ENCODE results near the gene UQCC3.
"Not testable (repeated sequence)": the region's sequence is repeated elsewhere in the genome, so short reads cannot be mapped to it uniquely, and the experiment has no call there.

The UQCC3 gene

GRCh38 chr11:62671608-62672389, at the start of gene UQCC3, which contains the start of gene LBHD1:
Gene UQCC3 (plus strand): TSS chr11:62671673. CDS start chr11:62671746, 73 bp downstream.
Gene LBHD1 (minus strand): TSS chr11:62672267. CDS start chr11:62670031, 2,236 bp downstream.
- peak; percentile 72 for DNase-seq

- DNase-seq = no peak
Measured at GRCh38 chr11:62622476-62623089, 48.9 kb upstream of the UQCC3 start.

DNA sequence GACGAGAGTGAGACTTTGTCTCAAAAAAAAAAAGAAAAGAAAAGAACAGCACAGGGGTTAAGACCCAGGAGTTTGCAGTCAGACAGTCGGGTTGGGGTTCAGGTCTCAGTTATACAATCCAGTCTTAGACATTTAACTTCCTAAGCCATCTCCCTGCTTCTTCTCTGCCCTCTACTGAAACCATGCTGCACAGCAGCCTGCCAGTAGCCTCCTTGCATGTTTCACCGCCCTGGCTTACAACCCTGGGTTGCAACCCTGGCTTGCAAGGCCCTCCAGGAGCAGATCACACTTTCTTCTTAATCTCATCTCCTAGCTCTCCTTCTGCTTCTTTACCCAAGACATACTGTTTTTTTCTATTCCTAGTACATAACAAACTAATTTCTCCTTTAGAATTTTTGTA, 43.8 kb upstream of the UQCC3 start:
- DNase-seq = no peak

DNA sequence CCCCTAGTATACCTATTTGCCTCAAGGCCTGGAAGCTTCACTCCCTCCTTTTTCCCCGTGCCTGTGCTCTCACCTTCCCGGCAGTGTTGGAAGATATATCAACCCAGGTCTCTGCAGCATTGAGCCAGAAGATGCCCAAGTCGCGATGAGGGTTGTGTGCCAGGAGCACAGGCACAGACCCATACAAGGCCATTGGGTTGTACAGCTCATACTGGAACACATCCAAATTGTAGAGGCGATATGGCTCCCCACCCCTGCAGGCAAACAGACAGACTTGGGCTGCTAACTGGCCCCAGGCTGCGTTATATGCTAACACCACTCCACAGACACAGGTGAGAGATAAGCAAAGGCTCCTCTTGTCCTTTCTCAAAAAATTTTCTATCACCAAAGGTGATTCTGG, 39.0 kb upstream of the UQCC3 start:
- no peak for DNase-seq

- DNase-seq = no peak
Measured at GRCh38 chr11:62644220-62644619, 27.3 kb upstream of the UQCC3 start.

- DNase-seq = no peak
Measured at GRCh38 chr11:62645671-62645945, 25.9 kb upstream of the UQCC3 start.

DNA sequence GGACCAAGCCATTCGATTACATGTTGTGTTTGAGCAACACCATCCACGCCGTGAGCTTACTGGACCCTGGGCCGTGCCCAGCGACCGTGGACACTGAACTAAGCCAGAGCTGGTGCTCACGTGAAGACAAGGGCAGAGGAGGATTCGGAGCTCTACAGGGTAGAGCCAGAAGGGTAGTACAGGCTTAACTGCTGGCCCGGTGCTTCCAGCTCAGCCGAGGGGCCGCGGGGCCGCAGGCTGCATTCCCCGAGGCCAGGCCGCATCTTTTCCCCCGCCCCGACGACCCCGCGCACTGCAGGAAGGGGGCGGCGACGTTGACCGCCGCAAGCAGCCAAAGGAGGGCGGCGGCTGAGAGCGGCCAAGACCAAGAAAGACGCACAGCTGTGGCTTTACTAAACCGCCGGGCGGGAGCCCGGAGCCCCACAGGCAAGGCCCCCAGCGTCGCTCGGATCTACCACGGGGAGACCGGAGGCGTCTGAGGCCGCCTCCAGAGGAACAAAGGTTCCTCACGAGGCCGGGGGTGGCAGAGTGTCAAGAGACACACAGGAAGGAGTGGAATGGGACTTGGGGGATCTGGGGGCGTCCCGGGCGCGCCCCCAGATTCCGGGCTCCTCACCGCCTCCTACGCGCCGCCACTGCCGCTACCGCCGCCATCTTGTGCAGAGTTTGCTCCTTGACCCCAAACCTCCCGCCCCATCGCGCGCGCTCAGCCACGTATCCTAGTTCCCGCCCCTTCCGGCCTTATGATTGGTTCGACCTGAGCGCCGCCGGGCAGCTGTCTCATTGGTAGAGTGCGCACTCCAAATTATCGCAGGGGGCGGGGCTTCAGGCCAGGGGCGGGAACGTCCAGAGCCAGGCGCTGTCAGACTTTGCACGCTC, 25.3 kb upstream of the UQCC3 start, which contains the start of gene GANAB:
Gene GANAB, minus strand, starts transcription at position 668 of the 879 bp plus-strand sequence. Its CDS starts 14 bp downstream, at position 654.
- peak; percentile 99 for DNase-seq

GRCh38 chr11:62646825-62647608, 24.5 kb upstream of the UQCC3 start:
- no peak for DNase-seq

DNA sequence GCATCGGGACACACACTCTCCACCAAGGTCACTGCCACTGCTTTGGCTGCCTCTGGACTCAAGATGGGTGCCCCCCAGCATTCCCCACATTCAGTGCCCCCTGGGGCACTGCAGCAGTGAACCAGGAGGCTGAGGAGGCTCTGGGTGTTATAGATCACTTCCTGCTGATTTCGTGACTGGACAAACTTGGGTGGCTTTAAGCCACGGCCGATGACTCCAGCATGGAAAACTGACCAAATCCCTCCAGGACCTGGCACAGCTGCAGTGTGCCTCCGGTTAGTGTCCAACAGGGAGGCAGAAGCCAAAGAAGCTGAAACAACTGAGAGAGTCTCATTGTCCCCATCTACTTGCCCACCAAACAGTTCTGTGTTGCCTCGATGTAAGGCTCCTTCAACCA, 23.9 kb upstream of the UQCC3 start:
- DNase-seq = no peak

- DNase-seq = no peak
Measured at GRCh38 chr11:62648185-62648966, 23.1 kb upstream of the UQCC3 start.

- DNase-seq = no peak
Measured at GRCh38 chr11:62648967-62649364, 22.5 kb upstream of the UQCC3 start.

- no peak for DNase-seq
Measured at GRCh38 chr11:62649486-62649885, 22.0 kb upstream of the UQCC3 start.

DNA sequence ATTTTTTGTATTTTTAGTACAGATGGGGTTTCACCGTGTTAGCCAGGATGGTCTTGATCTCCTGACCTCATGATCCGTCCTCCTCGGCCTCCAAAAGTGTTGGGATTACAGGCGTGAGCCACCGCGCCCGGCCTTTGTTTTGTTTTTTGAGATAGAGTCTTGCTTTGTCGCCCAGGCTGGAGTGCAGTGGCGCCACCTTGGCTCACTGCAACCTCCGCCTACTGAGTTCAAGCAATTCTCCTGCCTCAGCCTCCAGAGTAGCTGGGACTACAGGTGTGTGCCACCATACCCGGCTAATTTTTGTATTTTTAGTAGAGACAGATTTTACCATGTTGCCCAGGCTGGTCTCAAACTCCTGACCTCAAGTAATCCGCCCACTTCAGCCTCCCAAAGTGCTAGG, 21.2 kb upstream of the UQCC3 start:
- not testable (repeated sequence) for DNase-seq

DNA sequence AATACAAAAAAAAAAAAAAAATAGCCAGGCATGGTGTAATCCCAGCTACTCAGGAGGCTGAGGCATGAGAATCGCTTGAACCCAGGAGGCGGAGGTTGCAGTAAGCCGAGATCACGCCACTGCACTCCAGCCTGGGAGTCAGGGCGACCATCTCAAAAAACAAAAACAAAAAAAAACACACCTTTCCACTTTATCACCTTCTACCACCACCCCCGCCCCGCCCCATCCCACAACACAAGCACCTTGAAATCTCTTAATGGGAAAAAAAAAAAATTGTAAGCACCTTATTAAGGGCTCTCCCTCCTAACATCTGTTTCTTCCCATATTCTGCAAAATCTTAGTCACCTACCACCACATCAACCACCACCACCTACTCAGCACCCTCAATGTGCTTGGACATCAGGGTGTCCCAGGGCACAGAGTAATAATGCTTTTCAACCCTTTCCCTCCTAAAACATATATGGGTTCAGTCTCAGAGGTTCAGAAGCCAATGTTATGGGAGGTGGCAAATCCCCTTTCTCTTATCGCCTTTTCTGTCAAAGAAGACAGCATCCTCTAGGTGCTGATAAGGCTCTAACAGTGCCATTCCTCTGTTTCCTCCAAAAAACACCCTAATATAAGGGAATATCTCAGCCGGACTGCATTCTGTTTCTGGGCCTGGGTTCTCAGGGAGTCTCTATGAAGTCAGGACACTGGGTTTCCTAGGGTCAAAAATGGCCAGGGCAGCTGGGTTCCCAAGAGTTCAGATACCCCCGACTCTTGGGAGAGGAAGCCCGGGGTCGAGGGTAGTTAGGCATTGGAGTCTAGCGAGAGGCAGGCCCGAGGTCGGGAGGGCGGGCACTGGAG, 19.1 kb upstream of the UQCC3 start:
- no peak for DNase-seq

DNA sequence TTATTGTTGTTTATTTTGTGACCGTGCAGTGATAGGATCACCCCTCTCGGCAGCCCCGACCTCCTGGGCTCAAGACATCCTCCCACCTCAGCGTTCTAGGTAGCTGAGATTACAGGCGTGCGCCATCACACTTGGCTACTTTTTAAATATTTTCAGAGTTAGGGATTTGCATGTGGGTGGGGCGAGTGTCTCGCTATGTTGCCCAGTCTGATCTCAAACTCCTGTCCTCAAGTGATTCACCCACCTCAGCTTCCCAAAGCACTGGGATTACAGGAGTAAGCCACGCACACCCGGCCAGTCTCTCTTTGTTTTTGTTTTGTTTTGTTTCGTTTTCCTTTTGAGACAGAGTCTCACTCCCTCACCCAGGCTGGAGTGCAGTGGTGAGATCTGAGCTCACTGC, 17.2 kb upstream of the UQCC3 start:
- DNase-seq = no peak

- DNase-seq = no peak
Measured at GRCh38 chr11:62656796-62657429, 14.6 kb upstream of the UQCC3 start.

GRCh38 chr11:62664405-62665074, 6.9 kb upstream of the UQCC3 start:
- peak; percentile 64 for DNase-seq

GRCh38 chr11:62665075-62665598, 6.3 kb upstream of the UQCC3 start, which contains the start of the genes C11orf98 and CSKMT:
Gene C11orf98 (minus strand): TSS chr11:62665210. CDS start chr11:62665169, 41 bp downstream.
Gene CSKMT (plus strand): TSS chr11:62665312. CDS start chr11:62665880, 568 bp downstream.
- DNase-seq = peak; percentile 95

GRCh38 chr11:62665599-62666258, 5.7 kb upstream of the UQCC3 start:
- peak; percentile 68 for DNase-seq

Measured in activated naive CD4-positive, alpha-beta T cell treated with anti-CD3 and anti-CD28 coated beads, Interleukin-2, amount 50 U/mL, for 16 hours (primary cell).